Lung (tissue), 12 donors: ENCODE results near the gene CARD11. TPM values are rescaled to one million over a fixed set of nuclear protein-coding genes. Genes with fewer than 3 reads are reported as not detected.

ENCODE experiments used
- ATAC-seq: fragments of 200-7000 bp; cut with Tn5 transposase; one replicate; pipeline ENCODE4 v1.9.1; 2020; ENCODE audit warnings: moderate number of reproducible peaks; ENCODE audit not compliant: insufficient read depth, low FRiP score
- DNase-seq, 3 donors: peaks; one replicate each; pipeline ENCODE4 v3.0.0-alpha.2; 2013 to 2017
- H3K27ac ChIP-seq, 2 donors: one replicate each; pipeline ENCODE4 v1.5.1; 2013; ENCODE audit warnings: mild to moderate bottlenecking in 2 of 2, moderate library complexity in 2 of 2, control low read depth in 1 of 2, inconsistent platforms in 1 of 2, low read depth in 1 of 2, low read length in 1 of 2
- H3K27me3 ChIP-seq, 3 donors: one replicate each; pipeline ENCODE4 v1.5.1; 2013; ENCODE audit warnings: low read length in 2 of 3; ENCODE audit not compliant: control insufficient read depth in 3 of 3, insufficient read depth in 3 of 3
- H3K36me3 ChIP-seq, 4 donors: one replicate each; pipeline ENCODE4 v1.5.1; 2013; ENCODE audit warnings: low read length in 4 of 4, mild to moderate bottlenecking in 1 of 4, moderate library complexity in 1 of 4; ENCODE audit not compliant: control insufficient read depth in 4 of 4, insufficient read depth in 4 of 4
- H3K4me1 ChIP-seq, 5 donors: one replicate each; pipeline ENCODE4 v1.5.1; 2013; ENCODE audit warnings: low read length in 5 of 5, mild to moderate bottlenecking in 2 of 5, moderate library complexity in 1 of 5; ENCODE audit not compliant: control insufficient read depth in 5 of 5, insufficient read depth in 5 of 5
- H3K4me3 ChIP-seq: one replicate; pipeline ENCODE4 v1.5.1; 2013; ENCODE audit warnings: mild to moderate bottlenecking, control low read depth, moderate library complexity
- H3K9ac ChIP-seq, 2 donors: one replicate each; pipeline ENCODE4 v1.5.1; 2013; ENCODE audit warnings: low read length in 2 of 2, control low read depth in 1 of 2; ENCODE audit not compliant: insufficient read depth in 1 of 2
- H3K9me3 ChIP-seq, 4 donors: one replicate each; pipeline ENCODE4 v1.5.1; 2013; ENCODE audit warnings: low read length in 3 of 4, mild to moderate bottlenecking in 1 of 4, moderate library complexity in 1 of 4; ENCODE audit not compliant: control insufficient read depth in 4 of 4, insufficient read depth in 3 of 4
- CTCF ChIP-seq: IDR thresholded peaks from 2 replicates; pipeline ENCODE4 v1.5.1; 2012; ENCODE audit warnings: mild to moderate bottlenecking; ENCODE audit errors: control extremely low read depth, extremely low read depth
- WGBS, 2 donors: extraction: QIAGEN DNeasy Blood & Tissue Kit; methylation state at CpG; one replicate each; pipeline ENCODE4 v1.1.7; 2013; 5-methylcytosine and 5-hydroxymethylcytosine counted together
- polyA plus RNA-seq, 2 donors: library from polyadenylated mRNA; stranded (reverse); fragments of 200-250 nt; gene quantifications; one replicate each; pipeline ENCODE4 v1.2.1, GENCODE V29; 2013
- total RNA-seq, 2 donors: library from RNA; depleted of rRNA in 1 of 2; stranded (reverse); fragments of >200 nt in 1 of 2; gene quantifications; one replicate each; pipeline ENCODE4 v1.2.1, GENCODE V29; 2014 to 2021
- donor health status: control.
- donor health status: control.
- donor health status: Bipolar disorder and iron deficiency.
- donor health status: healthy.
- donor health status: DM: yes; HTN: yes; CAD: no.

The CARD11 gene
- total and polyA plus RNA-seq, 4 donors = 1.5 to 4.3 (median 3.7) TPM

DNA sequence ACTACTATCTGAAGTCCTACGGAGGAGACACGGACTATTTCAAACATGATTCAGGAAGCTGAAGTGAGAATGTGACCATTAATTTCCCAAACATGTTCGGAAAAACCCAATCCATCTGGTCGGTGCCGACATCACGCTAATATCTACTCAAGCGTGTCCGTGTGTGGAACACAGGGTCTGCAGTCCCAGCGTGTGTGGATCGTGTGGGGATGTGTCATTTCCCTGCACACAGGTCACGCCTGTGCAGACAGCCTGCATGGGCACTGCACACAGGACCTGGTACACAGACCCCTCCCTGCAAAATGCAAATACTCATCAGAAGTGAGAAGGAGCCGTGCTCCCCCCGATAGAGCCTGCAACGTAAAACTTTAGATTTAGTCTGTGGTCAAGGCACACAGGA is 57.8 kb downstream of the CARD11 start:
- no peak for ATAC-seq
- Histone ChIP-seq H3K27me3 (no peaks in the 10 kb centered on the region), H3K27ac (no peak overlapping the region), H3K9ac (no peak overlapping the region), H3K36me3 (no peaks in the 10 kb centered on the region), H3K4me3 (no peak overlapping the region), H3K9me3 (peaks cover 0 to 5% (median 2%) of the 10 kb centered on the region in 4 donors), H3K4me1 (peaks cover 0 to 6% (median 0%) of the 10 kb centered on the region in 5 donors)
- no peak for TF ChIP-seq CTCF
- 88 to 94% methylated on average over 14 of the region's 14 CpGs for WGBS, 2 donors
- DNase-seq = no peak

- no peak for ATAC-seq
- DNase-seq = no peak
- WGBS, 2 donors = 63 to 67% methylated on average over 6 of the region's 6 CpGs
- Histone ChIP-seq H3K9ac (no peak overlapping the region), H3K4me1 (peaks cover 0 to 6% (median 0%) of the 10 kb centered on the region in 5 donors), H3K27me3 (peaks cover 0 to under 1% (median 0%) of the 10 kb centered on the region in 3 donors), H3K4me3 (no peak overlapping the region), H3K9me3 (peaks cover 0 to 5% (median 2%) of the 10 kb centered on the region in 4 donors), H3K27ac (no peak overlapping the region), H3K36me3 (no peaks in the 10 kb centered on the region)
- TF ChIP-seq CTCF = no peak
Measured at GRCh38 chr7:2984091-2984490, 59.6 kb downstream of the CARD11 start.

DNA sequence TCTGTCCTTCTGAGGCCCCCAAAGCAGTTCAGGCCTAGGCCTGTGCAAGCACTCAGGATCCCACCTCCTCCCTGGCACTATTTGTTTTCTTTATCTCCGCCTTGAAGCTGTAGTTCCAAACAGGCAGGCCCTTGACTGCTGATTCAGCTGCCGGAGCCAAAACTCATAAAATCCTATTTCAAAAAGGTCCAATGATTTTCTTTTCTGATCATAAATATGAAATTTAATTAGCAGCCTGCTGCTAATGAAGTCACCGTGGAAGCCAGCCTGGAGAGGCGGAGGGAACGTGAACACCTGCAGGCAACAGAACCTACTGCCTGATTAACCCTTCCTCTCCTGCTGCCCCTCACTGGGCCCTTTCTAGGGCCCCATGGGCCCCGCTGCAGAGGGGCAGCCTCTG is 60.1 kb downstream of the CARD11 start:
- H3K27me3 ChIP-seq = peaks cover 0 to 3% (median 0%) of the 10 kb centered on the region in 3 donors
- WGBS, 2 donors = 70 to 78% methylated on average over 6 of the region's 6 CpGs
- H3K9me3 ChIP-seq = peaks cover 0 to 5% (median 2%) of the 10 kb centered on the region in 4 donors
- peaks cover 0 to 6% (median 0%) of the 10 kb centered on the region in 5 donors for H3K4me1 ChIP-seq
- no peak overlapping the region for H3K9ac ChIP-seq
- H3K36me3 ChIP-seq = no peaks in the 10 kb centered on the region
- TF ChIP-seq CTCF = no peak
- H3K4me3 ChIP-seq = no peak overlapping the region
- DNase-seq = peak in 2 of 3 donors; percentile 3 to 17
- ATAC-seq = no peak
- no peak overlapping the region for H3K27ac ChIP-seq

DNA sequence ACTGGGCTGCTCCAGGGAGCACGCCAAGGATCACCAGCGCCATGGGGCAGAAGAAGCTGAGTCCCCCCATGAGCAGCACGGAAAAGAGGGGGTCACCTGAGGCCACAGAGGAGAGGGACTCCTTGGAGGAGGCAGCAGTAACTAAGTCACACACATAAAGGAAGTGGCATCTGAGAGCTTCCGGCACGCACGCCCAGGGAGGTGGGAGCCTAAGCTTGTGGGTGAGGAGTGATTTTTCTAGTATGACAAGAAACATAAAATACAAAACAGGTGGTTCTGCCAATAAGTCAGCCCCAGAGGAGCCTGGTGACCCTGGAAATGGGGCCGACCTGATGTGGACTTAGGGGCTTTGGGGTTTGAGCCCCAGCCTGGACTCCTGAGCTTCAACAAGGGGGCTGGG is 60.8 kb downstream of the CARD11 start:
- TF ChIP-seq CTCF = no peak
- no peak for ATAC-seq

More for the DNA sequence above, 60.8 kb downstream of the CARD11 start:
- Histone ChIP-seq H3K9me3 (peaks cover 0 to 5% (median 2%) of the 10 kb centered on the region in 4 donors), H3K9ac (no peak overlapping the region), H3K4me1 (peaks cover 0 to 6% (median 0%) of the 10 kb centered on the region in 5 donors), H3K27ac (no peak overlapping the region), H3K4me3 (no peak overlapping the region), H3K27me3 (peaks cover 0 to 3% (median 0%) of the 10 kb centered on the region in 3 donors), H3K36me3 (no peaks in the 10 kb centered on the region)
- WGBS, 2 donors = 44 to 68% methylated on average over 7 of the region's 7 CpGs
- no peak for DNase-seq
